GM18498 (cell line): ENCODE data around the gene GLIS1.

Source experiments
- ATAC-seq: cut with Tn5 transposase; IDR thresholded peaks from one replicate; pipeline ENCODE4 v1.9.1; 2021; ENCODE audit warnings: mild to moderate bottlenecking, moderate library complexity; ENCODE audit not compliant: unreplicated experiment

Gene GLIS1

GRCh38 chr1:53620061-53620855, 118.7 kb downstream of the GLIS1 start:
- ATAC-seq, result no peak

DNA sequence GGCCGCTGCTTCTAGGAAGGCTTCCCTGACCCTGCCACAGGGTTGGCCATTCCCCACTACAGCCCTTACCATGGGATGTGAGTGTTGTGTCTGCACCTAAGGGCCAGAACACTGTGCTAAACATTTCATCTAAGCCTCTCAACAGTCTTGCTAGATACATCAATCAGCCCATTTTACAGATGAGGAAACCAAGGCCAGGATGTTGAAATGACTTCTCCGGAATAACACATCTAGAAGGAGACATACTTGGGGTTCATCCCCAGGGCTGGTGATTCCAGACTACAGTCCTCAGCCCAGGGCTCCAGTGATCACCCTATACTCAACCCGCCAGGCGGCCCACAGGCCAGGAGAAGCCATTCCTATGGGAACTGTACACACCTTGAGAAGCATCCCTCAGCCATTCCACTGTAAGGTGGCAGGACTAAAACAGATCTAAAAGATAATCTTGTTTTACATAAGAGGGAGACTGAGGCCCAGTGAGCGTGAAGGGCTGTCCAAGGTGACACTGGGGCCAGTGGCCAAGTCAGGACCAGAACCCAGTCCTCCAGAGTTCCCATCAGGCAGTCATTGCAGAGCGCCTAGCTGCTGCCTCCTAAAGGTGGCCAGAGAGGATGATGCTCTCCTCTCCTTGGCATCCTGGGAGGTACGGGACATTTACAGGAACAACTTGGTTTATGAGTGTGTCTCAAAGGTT, 119.5 kb downstream of the GLIS1 start:
- no peak for ATAC-seq

DNA sequence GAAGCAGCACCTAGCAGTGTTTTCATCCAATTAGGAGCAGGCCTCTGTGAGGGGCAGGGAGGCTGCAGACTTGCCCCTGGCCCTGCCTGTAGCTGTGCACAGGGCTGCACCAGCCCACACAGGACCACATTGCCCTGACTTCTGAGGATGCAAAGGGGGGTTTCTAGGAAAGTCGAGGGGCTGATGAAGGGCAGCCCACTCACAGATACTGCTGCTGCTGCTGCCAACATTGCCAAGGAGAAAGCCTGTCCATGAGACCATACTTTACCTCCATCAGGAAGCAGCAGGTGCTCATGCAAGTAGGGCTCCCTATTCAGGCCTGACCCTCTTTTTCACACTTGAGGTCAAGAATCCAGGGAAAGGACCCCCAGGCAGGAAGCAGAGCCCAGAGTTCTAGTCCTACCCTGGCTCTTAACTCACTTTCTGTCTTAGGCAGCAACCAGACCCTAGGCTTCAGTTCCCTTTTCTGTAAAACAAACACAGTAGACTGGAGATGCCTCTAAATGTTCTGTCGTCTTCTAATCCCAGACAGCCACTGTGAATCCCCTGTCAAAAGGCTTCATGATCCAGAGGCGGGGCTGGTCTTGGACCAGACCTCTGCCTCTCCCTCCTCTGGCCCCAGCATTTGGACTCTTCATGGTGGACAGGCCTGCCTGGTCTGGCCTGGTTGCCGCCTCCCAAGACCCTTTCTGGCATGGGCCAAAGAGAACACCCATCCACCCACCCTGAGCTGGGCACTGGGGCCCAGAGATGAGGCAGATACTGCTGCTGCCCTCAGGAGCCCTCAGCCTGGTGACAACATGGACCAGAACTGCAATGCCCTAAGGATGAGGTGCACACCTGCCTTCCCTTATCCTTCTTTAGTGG, 120.2 kb downstream of the GLIS1 start:
- no peak for ATAC-seq

DNA sequence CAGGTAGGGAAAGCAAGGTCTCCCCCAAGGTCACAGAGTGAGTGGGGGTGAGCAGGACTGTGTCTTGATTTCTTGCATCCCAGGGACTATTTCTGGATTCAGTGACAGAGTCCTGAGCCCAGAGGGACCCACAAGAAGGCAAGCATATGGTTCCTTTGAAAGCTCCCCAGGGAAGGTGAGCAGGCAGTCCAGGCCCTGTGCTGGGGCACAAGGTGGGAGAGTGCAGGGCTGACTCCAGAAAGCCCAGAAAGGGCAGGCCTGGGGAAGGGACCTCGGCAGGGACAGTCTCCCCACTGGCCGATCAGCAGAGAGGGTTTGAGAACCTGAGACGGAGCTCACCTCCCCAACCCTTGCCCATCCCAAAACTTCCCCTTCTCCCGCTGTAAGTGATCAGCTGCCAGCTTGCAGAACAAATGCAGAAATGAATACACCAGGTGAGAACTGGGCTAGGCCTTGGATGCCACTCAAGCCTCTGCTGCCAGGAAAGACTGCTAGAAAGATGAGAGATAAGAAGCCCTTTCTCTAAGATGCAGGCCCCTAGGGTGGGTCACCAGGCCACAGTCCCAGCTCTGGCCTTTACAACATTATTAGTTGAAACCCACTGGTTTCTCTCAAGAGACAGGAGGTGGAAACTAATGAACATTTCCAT, 121.0 kb downstream of the GLIS1 start:
- no peak for ATAC-seq

- ATAC-seq, result no peak
Observed at GRCh38 chr1:53617382-53617781, 121.6 kb downstream of the GLIS1 start.

- ATAC-seq, result no peak
Observed at GRCh38 chr1:53616927-53617326, 122.0 kb downstream of the GLIS1 start.

DNA sequence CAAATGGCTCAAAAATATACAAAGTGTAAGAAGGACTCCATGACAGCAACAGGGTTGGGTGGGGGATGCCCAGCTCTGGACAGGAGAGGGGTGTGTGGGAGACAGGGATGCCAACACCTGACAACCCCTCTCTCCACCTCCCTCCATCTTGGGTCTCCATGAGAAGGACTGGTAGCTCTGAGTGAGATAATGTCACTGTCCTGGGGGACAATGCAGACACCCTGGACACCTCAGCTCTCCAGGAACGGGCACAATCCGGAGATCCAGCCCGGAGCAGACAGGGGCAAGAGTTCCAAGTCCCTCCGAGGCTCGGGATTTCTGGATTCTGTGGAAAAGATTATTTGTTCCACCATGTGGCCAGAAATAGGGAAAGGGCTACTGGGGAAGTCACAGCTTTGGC, 122.5 kb downstream of the GLIS1 start:
- ATAC-seq, result no peak

- no peak for ATAC-seq
Observed at GRCh38 chr1:53615101-53615500, 123.9 kb downstream of the GLIS1 start.

DNA sequence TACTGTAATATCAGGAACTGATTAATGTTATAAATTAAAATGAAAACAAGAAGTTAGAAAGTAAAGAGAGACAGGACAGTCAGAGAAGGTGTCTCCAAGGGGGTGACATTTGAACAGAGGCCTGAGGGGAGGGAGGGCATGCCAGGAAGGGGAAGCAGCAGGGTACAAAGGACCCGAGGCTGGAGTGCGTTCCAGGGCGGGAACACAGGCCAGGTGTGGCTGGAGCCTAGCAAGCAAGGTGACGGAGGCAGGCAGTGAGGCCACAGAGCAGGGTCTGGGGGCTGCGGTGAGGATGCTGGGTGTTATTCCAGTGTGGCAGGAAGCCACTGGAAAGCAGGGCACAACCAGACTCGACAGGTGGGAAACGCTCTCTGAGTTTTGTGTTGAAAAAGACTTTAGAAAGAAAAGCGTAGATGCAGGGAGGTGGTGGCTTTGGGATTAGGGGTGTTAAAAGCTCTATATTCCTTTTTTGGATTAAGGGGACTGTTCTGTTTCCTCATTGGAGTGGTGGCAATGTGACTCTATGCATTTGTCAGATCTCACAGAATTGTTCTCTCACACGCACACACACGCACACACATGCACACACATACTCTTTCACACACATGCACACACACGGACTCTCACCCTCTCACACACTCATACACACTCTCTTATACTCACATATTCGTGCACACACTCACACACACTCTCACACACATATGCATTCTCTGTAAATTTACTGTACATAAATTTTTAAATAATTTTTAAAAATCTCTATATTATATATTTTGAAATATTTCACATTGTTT, 124.5 kb downstream of the GLIS1 start:
- ATAC-seq, result no peak

GRCh38 chr1:53608676-53609075, 130.3 kb downstream of the GLIS1 start:
- ATAC-seq, result no peak

DNA sequence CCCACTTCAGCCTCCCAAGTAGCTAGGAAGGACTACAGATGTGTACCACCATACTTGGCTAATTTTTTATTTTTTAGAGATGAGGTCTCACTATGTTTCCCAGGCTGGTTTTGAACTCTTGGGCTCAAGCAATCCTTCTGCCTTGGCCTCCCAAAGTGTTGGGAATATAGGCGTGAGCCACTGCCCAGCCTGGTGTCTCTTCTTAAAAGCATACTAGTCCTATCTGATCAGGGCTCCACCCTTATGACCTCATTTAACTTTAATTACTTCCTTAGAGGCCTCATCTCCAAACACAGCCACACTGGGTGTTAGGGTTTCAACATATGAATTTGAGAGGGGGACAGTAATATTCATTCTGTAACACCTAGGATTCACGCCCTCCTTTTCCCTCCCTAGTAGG, 130.9 kb downstream of the GLIS1 start:
- ATAC-seq, result no peak

GRCh38 chr1:53606651-53607051, 132.3 kb downstream of the GLIS1 start:
- no peak for ATAC-seq

DNA sequence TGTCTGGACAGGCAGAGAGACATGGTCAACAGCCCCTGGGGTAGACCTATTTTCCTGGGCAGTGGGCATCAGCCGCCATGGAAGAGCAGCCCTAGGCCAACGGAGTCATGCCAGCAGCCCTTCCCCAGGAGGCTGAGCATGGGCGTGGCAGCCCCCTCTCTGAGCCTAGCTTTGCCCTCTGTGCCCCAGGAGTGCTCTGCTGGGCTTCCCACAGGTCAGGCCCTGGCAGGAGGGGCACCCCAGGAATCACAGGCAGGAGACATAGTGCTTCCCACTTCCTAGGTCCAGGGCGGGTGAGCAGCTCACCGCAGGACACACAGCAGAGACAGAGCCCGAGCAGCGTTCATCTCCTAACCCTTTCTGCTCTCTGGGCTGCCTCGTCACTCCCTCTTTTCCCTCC, 132.8 kb downstream of the GLIS1 start:
- ATAC-seq, result no peak

- ATAC-seq, result no peak
Observed at GRCh38 chr1:53605181-53605580, 133.8 kb downstream of the GLIS1 start.

- no peak for ATAC-seq
Observed at GRCh38 chr1:53604291-53604919, 134.6 kb downstream of the GLIS1 start.

DNA sequence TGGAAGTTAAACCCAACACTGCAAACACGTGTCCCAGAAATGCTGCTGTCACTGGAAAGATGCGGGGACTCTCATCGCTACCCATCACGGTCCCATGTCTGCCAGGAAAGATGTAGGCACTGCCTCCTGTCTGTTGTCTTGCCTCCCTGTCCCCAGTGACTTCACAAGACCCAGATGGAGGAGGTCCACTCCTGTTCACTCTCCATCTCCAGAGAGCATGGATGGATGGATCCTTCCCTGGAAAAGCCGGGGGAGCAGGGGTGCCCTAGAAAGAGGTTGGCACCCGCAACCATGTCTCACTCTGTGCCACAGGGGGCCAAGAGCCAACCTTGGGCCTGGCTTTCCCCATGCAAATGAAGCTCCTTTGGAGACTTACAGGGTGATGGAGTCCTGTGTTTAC, 135.5 kb downstream of the GLIS1 start:
- ATAC-seq, result no peak

- no peak for ATAC-seq
Observed at GRCh38 chr1:53601867-53602775, 136.8 kb downstream of the GLIS1 start.

DNA sequence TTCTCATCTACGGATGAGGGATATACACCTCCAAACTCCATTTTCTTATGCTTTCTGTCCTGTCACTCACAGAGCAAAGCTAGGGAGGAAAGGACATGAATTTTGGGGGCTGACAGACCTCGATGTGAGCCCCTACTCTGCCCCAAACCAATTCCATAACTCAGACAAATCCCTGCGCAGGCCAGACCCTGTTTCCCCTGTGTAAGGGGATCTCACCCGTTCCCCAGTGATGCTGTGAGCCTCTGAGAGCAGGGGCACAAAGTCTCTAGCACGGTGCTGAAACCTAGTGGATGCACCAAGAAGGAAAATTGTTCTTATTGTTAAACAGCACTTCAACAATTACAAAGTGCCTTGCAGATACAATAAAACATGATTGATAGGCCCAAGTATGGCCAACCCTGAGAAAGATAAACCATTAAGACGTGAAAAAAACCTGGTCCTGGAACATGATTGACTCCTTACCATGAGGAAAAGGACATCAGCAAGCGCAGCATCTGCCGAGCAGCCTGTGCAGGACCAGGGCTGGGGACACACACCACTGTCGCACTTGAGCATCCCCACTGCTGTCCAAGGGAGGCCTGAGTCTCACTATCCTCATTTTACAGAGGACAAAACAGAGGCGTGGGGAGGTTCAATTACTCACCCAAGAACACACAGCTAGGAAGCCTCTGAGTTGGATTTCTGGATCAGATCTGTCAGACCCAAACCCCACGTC, 137.8 kb downstream of the GLIS1 start:
- no peak for ATAC-seq
